Spleen (tissue), 11 donors: Measurements from ENCODE around the gene MEGF6. TPM values are rescaled to one million over a fixed set of nuclear protein-coding genes. Genes with fewer than 3 reads are reported as not detected.

Experiments used
- DNase-seq: peaks from one replicate; pipeline ENCODE4 v3.0.0-alpha.2; 2020
- H3K27ac ChIP-seq, 8 donors: fragments of 200-600 bp; sonication (generic) in 7 of 8; 1 replicate in 4 of 8; 2 replicates in 4 of 8; pipeline versions ENCODE4 v1.5.0 to v1.8.0; 2016 to 2021; ENCODE audit warnings: inconsistent platforms in 4 of 8, mild to moderate bottlenecking in 4 of 8, moderate library complexity in 1 of 8
- H3K27me3 ChIP-seq, 7 donors: fragments of 200-600 bp; sonication (generic) in 6 of 7; replicated peaks in 1 of 7; 1 replicate in 4 of 7; 2 replicates in 3 of 7; pipeline versions ENCODE4 v1.5.0 to v1.8.0; 2016 to 2021; ENCODE audit warnings: inconsistent platforms in 3 of 7, mild to moderate bottlenecking in 1 of 7
- H3K36me3 ChIP-seq, 6 donors: fragments of 200-600 bp; sonication (generic) in 5 of 6; 1 replicate in 4 of 6; 2 replicates in 2 of 6; pipeline versions ENCODE4 v1.5.0 to v1.8.0; 2016 to 2021; ENCODE audit warnings: inconsistent platforms in 2 of 6
- H3K4me1 ChIP-seq, 6 donors: fragments of 200-600 bp; sonication (generic) in 5 of 6; 1 replicate in 3 of 6; 2 replicates in 3 of 6; pipeline versions ENCODE4 v1.5.0 to v1.8.0; 2016 to 2021; ENCODE audit warnings: inconsistent platforms in 3 of 6
- H3K4me3 ChIP-seq, 8 donors: fragments of 200-600 bp; sonication (generic) in 7 of 8; 1 replicate in 4 of 8; 2 replicates in 4 of 8; pipeline versions ENCODE4 v1.5.0 to v1.8.0; 2016 to 2021; ENCODE audit warnings: inconsistent platforms in 4 of 8, mild to moderate bottlenecking in 4 of 8, moderate library complexity in 2 of 8
- H3K9me3 ChIP-seq, 8 donors: fragments of 200-600 bp; sonication (generic) in 7 of 8; 1 replicate in 4 of 8; 2 replicates in 4 of 8; pipeline versions ENCODE4 v1.5.0 to v1.8.0; 2016 to 2021; ENCODE audit warnings: inconsistent platforms in 4 of 8
- CTCF ChIP-seq, 11 experiments: fragments of 200-600 bp in 7 of 11; fragments of 450-650 bp in 4 of 11; sonication (generic) in 4 of 11; IDR thresholded peaks in 8 of 11; conservative IDR thresholded peaks in 3 of 11; 1 replicate in 7 of 11; 2 replicates in 4 of 11; pipeline versions ENCODE4 v1.4.0 to v1.8.0; 2016 to 2021; ENCODE audit warnings: antibody characterized with exemption in 11 of 11, inconsistent platforms in 4 of 11, mild to moderate bottlenecking in 1 of 11
- POLR2A ChIP-seq, 3 donors: fragments of 450-650 bp; IDR thresholded peaks; one replicate each; pipeline ENCODE4 v1.5.1; 2017; ENCODE audit warnings: antibody characterized with exemption in 3 of 3, mild to moderate bottlenecking in 1 of 3
- POLR2AphosphoS5 ChIP-seq, 3 donors: sonication (generic); formaldehyde crosslinking; IDR thresholded peaks; one replicate each; pipeline ENCODE4 v1.5.1; 2017; ENCODE audit warnings: antibody characterized with exemption in 3 of 3
- WGBS, 5 donors: extraction: QIAGEN DNeasy Blood & Tissue Kit in 3 of 5; methylation state at CpG; one replicate each; pipeline versions ENCODE4 v1.1.5 to v1.1.7; 2013 to 2018; 5-methylcytosine and 5-hydroxymethylcytosine counted together
- intact Hi-C: fragments of 100-400 bp; cut with DNase I; formaldehyde crosslinking; loops from one replicate; pipeline ENCODE4 v1.15.0; 2023; ENCODE audit warnings: low total_unique reads
- polyA plus RNA-seq, 3 donors: library from polyadenylated mRNA; stranded (reverse); fragments of 200-250 nt; gene quantifications; one replicate each; pipeline ENCODE4 v1.2.1, GENCODE V29; 2013
- total RNA-seq, 7 donors: library from RNA; depleted of rRNA in 3 of 7; stranded (reverse); fragments of >200 nt in 3 of 7; fragmentation: NEBNext Ultra II Directional in 4 of 7; extraction: Animal tissue kit (Norgen Biotek cat#: 25700) in 4 of 7; gene quantifications; one replicate each; pipeline versions ENCODE4 v1.1.0 to v1.2.1, GENCODE V29; 2016 to 2021
- donor health status: healthy with polysubstance abuse.
- donor health status: DM: no; HTN: no; CAD: no; lungs with moderate emphysema.
- donor health status: DM: no; HTN: no; CAD: no.
- donor health status: Bipolar disorder and iron deficiency.
- donor health status: healthy.
- donor health status: DM: no; HTN: no; CAD: no.
- donor health status: DM: yes; HTN: yes; CAD: no.

MEGF6 gene
- total and polyA plus RNA-seq, 10 donors = 8.7 to 39.5 (median 20.3) TPM

GRCh38 chr1:3452866-3453175 is 158.5 kb downstream of the MEGF6 start:
- no peak for DNase-seq
- 27 to 50% (median 47%) methylated on average over 3 to 5 of the region's 5 CpGs for WGBS, 5 donors
- no peaks in the 10 kb centered on the region for H3K36me3 ChIP-seq
- H3K4me1 ChIP-seq = peaks cover 11 to 42% (median 26%) of the 10 kb centered on the region in 6 donors
- H3K27ac ChIP-seq = no peak overlapping the region
- intact Hi-C loops = loop anchor here (5.0 kb wide), 1 partner anchor 34 kb away; no protein-coding TSS in a partner anchor
- H3K9me3 ChIP-seq = peaks cover 0 to 3% (median 1%) of the 10 kb centered on the region in 8 donors
- no peak overlapping the region for H3K4me3 ChIP-seq
- TF ChIP-seq POLR2A (IDR thresholded peaks at IDR 0.05) (no peak), POLR2AphosphoS5 (IDR thresholded peaks at IDR 0.05) (no peak)
- peaks cover 0 to 65% (median 25%) of the 10 kb centered on the region in 7 donors for H3K27me3 ChIP-seq

- intact Hi-C loops = loop anchor here (5.0 kb wide), 1 partner anchor 35 kb away; no protein-coding TSS in a partner anchor
- H3K27me3 ChIP-seq = peaks cover 0 to 65% (median 25%) of the 10 kb centered on the region in 7 donors
- H3K9me3 ChIP-seq = peaks cover 0 to 8% (median 4%) of the 10 kb centered on the region in 8 donors
- no peaks in the 10 kb centered on the region for H3K36me3 ChIP-seq
- TF ChIP-seq POLR2AphosphoS5 (IDR thresholded peaks at IDR 0.05) (no peak), POLR2A (IDR thresholded peaks at IDR 0.05) (no peak), CTCF (IDR thresholded peaks at IDR 0.05 in 8 of 11, conservative IDR thresholded peaks at IDR 0.05 in 3 of 11) (peak in 1 of 11 experiments; percentile 10)
- no peak overlapping the region for H3K4me3 ChIP-seq
- WGBS, 5 donors = 63 to 82% (median 70%) methylated on average over 11 to 23 of the region's 23 CpGs
- H3K27ac ChIP-seq = no peak overlapping the region
- H3K4me1 ChIP-seq = peaks cover 11 to 37% (median 25%) of the 10 kb centered on the region in 6 donors
- DNase-seq = no peak
Measured at GRCh38 chr1:3451994-3452865, 159.1 kb downstream of the MEGF6 start.

- Histone ChIP-seq H3K9me3 (peaks cover 0 to 20% (median 11%) of the 10 kb centered on the region in 8 donors), H3K4me1 (peaks cover 11 to 30% (median 25%) of the 10 kb centered on the region in 6 donors), H3K27me3 (peaks cover 0 to 65% (median 25%) of the 10 kb centered on the region in 7 donors), H3K36me3 (no peaks in the 10 kb centered on the region), H3K4me3 (no peak overlapping the region), H3K27ac (no peak overlapping the region)
- WGBS, 5 donors = 57 to 71% (median 62%) methylated on average over 12 of the region's 12 CpGs
- no peak for DNase-seq
- intact Hi-C loops = loop anchor here (5.0 kb wide), 1 partner anchor 36 kb away; no protein-coding TSS in a partner anchor
- TF ChIP-seq POLR2A (IDR thresholded peaks at IDR 0.05) = no peak
- TF ChIP-seq POLR2AphosphoS5 (IDR thresholded peaks at IDR 0.05) = no peak
- no peak for TF ChIP-seq CTCF (IDR thresholded peaks at IDR 0.05 in 8 of 11, conservative IDR thresholded peaks at IDR 0.05 in 3 of 11)
Measured at GRCh38 chr1:3450983-3451382, 160.3 kb downstream of the MEGF6 start.

- Histone ChIP-seq H3K9me3 (peaks cover 0 to 26% (median 18%) of the 10 kb centered on the region in 8 donors), H3K27ac (no peak overlapping the region), H3K27me3 (peaks cover 0 to 59% (median 25%) of the 10 kb centered on the region in 7 donors), H3K4me1 (peaks cover 11 to 28% (median 23%) of the 10 kb centered on the region in 6 donors), H3K4me3 (no peak overlapping the region), H3K36me3 (no peaks in the 10 kb centered on the region)
- 76 to 92% (median 84%) methylated on average over 9 of the region's 9 CpGs for WGBS, 5 donors
- intact Hi-C loops = loop anchor here (5.0 kb wide), 1 partner anchor 37 kb away; no protein-coding TSS in a partner anchor
- TF ChIP-seq POLR2A (IDR thresholded peaks at IDR 0.05) (no peak), CTCF (IDR thresholded peaks at IDR 0.05 in 8 of 11, conservative IDR thresholded peaks at IDR 0.05 in 3 of 11) (no peak), POLR2AphosphoS5 (IDR thresholded peaks at IDR 0.05) (no peak)
- no peak for DNase-seq
Measured at GRCh38 chr1:3450202-3450863, 161.0 kb downstream of the MEGF6 start.
